MCF 10A (cell line): ENCODE results near the gene STARD9. TPM values are rescaled to one million over a fixed set of nuclear protein-coding genes. Genes with fewer than 3 reads are reported as not detected.

Source experiments
- BruUV-seq: library from RNA; stranded (reverse); fragments of 400-500 nt; replicated peaks from 2 replicates; lab custom pipeline; 2021; lab: Mats Ljungman, UMichigan
- CTCF ChIA-PET: fragments of 300-600 bp; sonication (Branson Sonifier 250); formaldehyde crosslinking; extraction: SDS; loops from one replicate; lab custom pipeline; 2021; ENCODE audit warnings: antibody characterized with exemption, inconsistent platforms; lab: Yijun Ruan, JAX
- POLR2A ChIA-PET: fragments of 300-600, 350-650 bp; sonication (Branson Sonifier 250); formaldehyde crosslinking; extraction: SDS; loops from one replicate; lab custom pipeline; 2020; ENCODE audit warnings: antibody characterized with exemption, inconsistent platforms; lab: Yijun Ruan, JAX
- DNase-seq: peaks from one replicate; pipeline ENCODE4 v3.0.0-alpha.2; 2018; ENCODE audit not compliant: unreplicated experiment
- H3K27ac Mint-ChIP-seq: one replicate; pipeline ENCODE4 v1.8.0; 2022; ENCODE audit warnings: mild to moderate bottlenecking, low read depth, mixed read lengths; ENCODE audit not compliant: unreplicated experiment
- H3K27me3 Mint-ChIP-seq: one replicate; pipeline ENCODE4 v1.8.0; 2022; ENCODE audit warnings: mixed read lengths; ENCODE audit not compliant: insufficient read depth, unreplicated experiment
- H3K36me3 Mint-ChIP-seq: one replicate; pipeline ENCODE4 v1.8.0; 2022; ENCODE audit warnings: mild to moderate bottlenecking, moderate library complexity, mixed read lengths; ENCODE audit not compliant: insufficient read depth, unreplicated experiment
- H3K4me1 Mint-ChIP-seq: one replicate; pipeline ENCODE4 v1.8.0; 2022; ENCODE audit warnings: mixed read lengths; ENCODE audit not compliant: insufficient read depth, unreplicated experiment
- H3K4me3 Mint-ChIP-seq: one replicate; pipeline ENCODE4 v1.8.0; 2022; ENCODE audit warnings: mild to moderate bottlenecking, moderate library complexity, mixed read lengths; ENCODE audit not compliant: unreplicated experiment
- H3K9me3 Mint-ChIP-seq: one replicate; pipeline ENCODE4 v1.8.0; 2022; ENCODE audit warnings: mixed read lengths; ENCODE audit not compliant: unreplicated experiment
- CTCF ChIP-seq: fragments of 200-600 bp; IDR thresholded peaks from one replicate; pipeline ENCODE4 v1.8.0; 2022; ENCODE audit warnings: antibody characterized with exemption, mild to moderate bottlenecking; ENCODE audit not compliant: unreplicated experiment
- intact Hi-C: fragments of 100-400 bp; cut with micrococcal nuclease; formaldehyde crosslinking; loops from 2 replicates; pipeline ENCODE4 v1.14.1; 2022
- total RNA-seq: library from RNA; stranded (reverse); gene quantifications from 2 replicates; pipeline ENCODE4 v1.2.3, GENCODE V29; 2022

Gene STARD9
- total RNA-seq, 1 experiment from 2014 or later: 2.0 TPM

- Mint-ChIP-seq H3K27ac (no peak overlapping the region), H3K4me3 (no peak overlapping the region), H3K4me1 (no peaks in the 10 kb centered on the region), H3K27me3 (no peaks in the 10 kb centered on the region), H3K36me3 (no peaks in the 10 kb centered on the region), H3K9me3 (no peaks in the 10 kb centered on the region)
- ChIA-PET POLR2A (no interaction called here), CTCF (no interaction called here)
- no peak for TF ChIP-seq CTCF
- intact Hi-C loops: no loop called here
- DNase-seq: no peak
- no TSS peak for BruUV-seq
Measured at GRCh38 chr15:42616107-42616506, 40.7 kb downstream of the STARD9 start.

GRCh38 chr15:42619656-42620371 is 44.4 kb downstream of the STARD9 start:
- Mint-ChIP-seq H3K27ac (no peak overlapping the region), H3K36me3 (no peaks in the 10 kb centered on the region), H3K27me3 (no peaks in the 10 kb centered on the region), H3K9me3 (no peaks in the 10 kb centered on the region), H3K4me3 (no peak overlapping the region), H3K4me1 (no peaks in the 10 kb centered on the region)
- ChIA-PET POLR2A (interaction anchor here (0.6 kb wide), 1 partner anchor 22 kb away, joined by 3 read pairs; no protein-coding TSS in a partner anchor), CTCF (interaction anchor here (0.7 to 0.9 kb wide), 2 partner anchors 11 to 39 kb away, joined by 3 to 7 read pairs; no protein-coding TSS in a partner anchor)
- no peak for DNase-seq
- TF ChIP-seq CTCF: no peak
- intact Hi-C loops: no loop called here
- BruUV-seq: no TSS peak

- H3K4me1 Mint-ChIP-seq: no peaks in the 10 kb centered on the region
- intact Hi-C loops: no loop called here
- ChIA-PET CTCF (interaction anchor here (1.6 kb wide), 1 partner anchor 11 kb away, joined by 3 read pairs; no protein-coding TSS in a partner anchor), POLR2A (no interaction called here)
- no peaks in the 10 kb centered on the region for H3K36me3 Mint-ChIP-seq
- no peak overlapping the region for H3K27ac Mint-ChIP-seq
- peaks cover 6% of the 10 kb centered on the region for H3K9me3 Mint-ChIP-seq
- H3K27me3 Mint-ChIP-seq: no peaks in the 10 kb centered on the region
- DNase-seq: no peak
- BruUV-seq: no TSS peak
- no peak overlapping the region for H3K4me3 Mint-ChIP-seq
- no peak for TF ChIP-seq CTCF
Measured at GRCh38 chr15:42621386-42621785, 46.0 kb downstream of the STARD9 start.

GRCh38 chr15:42621996-42622925 is 46.9 kb downstream of the STARD9 start:
- BruUV-seq: no TSS peak
- Mint-ChIP-seq H3K27ac (no peak overlapping the region), H3K27me3 (no peaks in the 10 kb centered on the region), H3K36me3 (no peaks in the 10 kb centered on the region), H3K9me3 (peaks cover 8% of the 10 kb centered on the region), H3K4me1 (no peaks in the 10 kb centered on the region), H3K4me3 (no peak overlapping the region)
- TF ChIP-seq CTCF: no peak
- CTCF ChIA-PET: interaction anchor here (1.6 kb wide), 1 partner anchor 10 kb away, joined by 3 read pairs; no protein-coding TSS in a partner anchor
- intact Hi-C loops: no loop called here
- POLR2A ChIA-PET: interaction anchor here (0.6 kb wide), 1 partner anchor 588 kb away, joined by 3 read pairs; no protein-coding TSS in a partner anchor
- DNase-seq: no peak
